Nucleus accumbens (tissue), 56 donors: Measurements from ENCODE around the gene MT2A.
"Not testable (repeated sequence)": the region's sequence is repeated elsewhere in the genome, so short reads cannot be mapped to it uniquely, and the experiment has no call there.

Experiments used
- DNase-seq, 56 donors: peaks; one replicate each; lab custom pipeline; 2025; lab: John Stamatoyannopoulos, UW

MT2A gene

GRCh38 chr16:56617212-56618085 is 9.1 kb downstream of the MT2A start:
- DNase-seq = peak in 29 of 56 donors; percentile 18 to 72 (median 42)

GRCh38 chr16:56618138-56618537 is 9.8 kb downstream of the MT2A start:
- no peak for DNase-seq

GRCh38 chr16:56620339-56620897 is 12.0 kb downstream of the MT2A start:
- DNase-seq = no peak

- DNase-seq = not testable (repeated sequence)
These were observed 13.5 kb downstream of the MT2A start for GRCh38 chr16:56621665-56622445.

- not testable (repeated sequence) for DNase-seq
These were observed 14.8 kb downstream of the MT2A start for GRCh38 chr16:56623184-56623583.

GRCh38 chr16:56623637-56624036 is 15.3 kb downstream of the MT2A start:
- DNase-seq = peak in 3 of 56 donors; percentile 14 to 36 (median 20)

- DNase-seq = peak in 36 of 56 donors; percentile 28 to 74 (median 53)
These were observed 17.0 kb downstream of the MT2A start, which contains the start of gene MT1E for GRCh38 chr16:56625140-56625942. TSS of gene MT1E (plus strand) at chr16:56625781. CDS start at chr16:56625852, 71 bp downstream.

- peak in 2 of 56 donors; percentile 52 to 69 for DNase-seq
These were observed 17.7 kb downstream of the MT2A start for GRCh38 chr16:56625943-56626654.

GRCh38 chr16:56626685-56627084 is 18.3 kb downstream of the MT2A start:
- DNase-seq = no peak

GRCh38 chr16:56628486-56629350 is 20.3 kb downstream of the MT2A start:
- DNase-seq = no peak

- no peak for DNase-seq
These were observed 21.1 kb downstream of the MT2A start for GRCh38 chr16:56629531-56629930.

- no peak for DNase-seq
These were observed 21.8 kb downstream of the MT2A start for GRCh38 chr16:56630134-56630533.

- no peak for DNase-seq
These were observed 22.8 kb downstream of the MT2A start for GRCh38 chr16:56631197-56631596.

- DNase-seq = peak in 1 of 56 donors; percentile 46
These were observed 23.4 kb downstream of the MT2A start for GRCh38 chr16:56631832-56632155.

GRCh38 chr16:56632156-56632847 is 23.9 kb downstream of the MT2A start, which contains the start of gene MT1M:
TSS of gene MT1M (plus strand) at chr16:56632659. CDS start at chr16:56632732, 73 bp downstream.
- peak in 37 of 56 donors; percentile 19 to 77 (median 49) for DNase-seq

- DNase-seq = no peak
These were observed 24.5 kb downstream of the MT2A start for GRCh38 chr16:56632848-56633365.

GRCh38 chr16:56633535-56633934 is 25.2 kb downstream of the MT2A start:
- no peak for DNase-seq
